ENCODE data around the gene DHH. TPM values are rescaled to one million over a fixed set of nuclear protein-coding genes. Genes with fewer than 3 reads are reported as not detected.

The DHH gene
- total RNA-seq, 3 donors from 2014 or later = 0.26 to 0.54 (median 0.46) TPM

GRCh38 chr12:49052451-49053208 lies 42.0 kb downstream of the DHH start:
- TF ChIP-seq, protein P1, sequence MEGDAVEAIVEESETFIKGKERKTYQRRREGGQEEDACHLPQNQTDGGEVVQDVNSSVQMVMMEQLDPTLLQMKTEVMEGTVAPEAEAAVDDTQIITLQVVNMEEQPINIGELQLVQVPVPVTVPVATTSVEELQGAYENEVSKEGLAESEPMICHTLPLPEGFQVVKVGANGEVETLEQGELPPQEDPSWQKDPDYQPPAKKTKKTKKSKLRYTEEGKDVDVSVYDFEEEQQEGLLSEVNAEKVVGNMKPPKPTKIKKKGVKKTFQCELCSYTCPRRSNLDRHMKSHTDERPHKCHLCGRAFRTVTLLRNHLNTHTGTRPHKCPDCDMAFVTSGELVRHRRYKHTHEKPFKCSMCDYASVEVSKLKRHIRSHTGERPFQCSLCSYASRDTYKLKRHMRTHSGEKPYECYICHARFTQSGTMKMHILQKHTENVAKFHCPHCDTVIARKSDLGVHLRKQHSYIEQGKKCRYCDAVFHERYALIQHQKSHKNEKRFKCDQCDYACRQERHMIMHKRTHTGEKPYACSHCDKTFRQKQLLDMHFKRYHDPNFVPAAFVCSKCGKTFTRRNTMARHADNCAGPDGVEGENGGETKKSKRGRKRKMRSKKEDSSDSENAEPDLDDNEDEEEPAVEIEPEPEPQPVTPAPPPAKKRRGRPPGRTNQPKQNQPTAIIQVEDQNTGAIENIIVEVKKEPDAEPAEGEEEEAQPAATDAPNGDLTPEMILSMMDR (IDR thresholded peaks at IDR 0.05) = no peak
- intact Hi-C loops (cut with DNase I, micrococcal nuclease) = no loop called here
- ATAC-seq = no peak
- Histone ChIP-seq H3K36me3 (ENCODE audit: low read depth) (peaks cover 17% of the 10 kb centered on the region), H3K4me1 (ENCODE audit: low read depth) (peaks cover 25% of the 10 kb centered on the region), H3K4me3 (no peak overlapping the region), H3K9me3 (no peaks in the 10 kb centered on the region)
- no peak for DNase-seq

GRCh38 chr12:49051777-49052438 lies 42.7 kb downstream of the DHH start:
- ATAC-seq (no peak), DNase-seq (no peak)
- intact Hi-C loops (cut with DNase I, micrococcal nuclease) = no loop called here

GRCh38 chr12:49051373-49051764 lies 43.2 kb downstream of the DHH start:
- intact Hi-C loops (cut with DNase I, micrococcal nuclease) = no loop called here
- TF ChIP-seq, protein P1 (IDR thresholded peaks at IDR 0.05) = no peak

More at GRCh38 chr12:49051777-49052438, 42.7 kb downstream of the DHH start:
- Histone ChIP-seq H3K4me3 (no peak overlapping the region), H3K36me3 (ENCODE audit: low read depth) (peaks cover 17% of the 10 kb centered on the region), H3K9me3 (no peaks in the 10 kb centered on the region), H3K4me1 (ENCODE audit: low read depth) (peaks cover 18% of the 10 kb centered on the region)
- TF ChIP-seq, protein P1 (IDR thresholded peaks at IDR 0.05) = no peak

GRCh38 chr12:49050507-49051372 lies 43.9 kb downstream of the DHH start:
- Histone ChIP-seq H3K9me3 (no peaks in the 10 kb centered on the region), H3K4me3 (no peak overlapping the region), H3K4me1 (ENCODE audit: low read depth) (peaks cover 7% of the 10 kb centered on the region), H3K36me3 (ENCODE audit: low read depth) (peaks cover 21% of the 10 kb centered on the region)
- ATAC-seq (no peak), DNase-seq (no peak)
- intact Hi-C loops (cut with DNase I, micrococcal nuclease) = no loop called here
- TF ChIP-seq, protein P1 (IDR thresholded peaks at IDR 0.05) = no peak

More at GRCh38 chr12:49051373-49051764, 43.2 kb downstream of the DHH start:
- Histone ChIP-seq H3K4me3 (no peak overlapping the region), H3K4me1 (ENCODE audit: low read depth) (peaks cover 12% of the 10 kb centered on the region), H3K9me3 (no peaks in the 10 kb centered on the region), H3K36me3 (ENCODE audit: low read depth) (peaks cover 19% of the 10 kb centered on the region)
- no peak for ATAC-seq
- no peak for DNase-seq

DNA sequence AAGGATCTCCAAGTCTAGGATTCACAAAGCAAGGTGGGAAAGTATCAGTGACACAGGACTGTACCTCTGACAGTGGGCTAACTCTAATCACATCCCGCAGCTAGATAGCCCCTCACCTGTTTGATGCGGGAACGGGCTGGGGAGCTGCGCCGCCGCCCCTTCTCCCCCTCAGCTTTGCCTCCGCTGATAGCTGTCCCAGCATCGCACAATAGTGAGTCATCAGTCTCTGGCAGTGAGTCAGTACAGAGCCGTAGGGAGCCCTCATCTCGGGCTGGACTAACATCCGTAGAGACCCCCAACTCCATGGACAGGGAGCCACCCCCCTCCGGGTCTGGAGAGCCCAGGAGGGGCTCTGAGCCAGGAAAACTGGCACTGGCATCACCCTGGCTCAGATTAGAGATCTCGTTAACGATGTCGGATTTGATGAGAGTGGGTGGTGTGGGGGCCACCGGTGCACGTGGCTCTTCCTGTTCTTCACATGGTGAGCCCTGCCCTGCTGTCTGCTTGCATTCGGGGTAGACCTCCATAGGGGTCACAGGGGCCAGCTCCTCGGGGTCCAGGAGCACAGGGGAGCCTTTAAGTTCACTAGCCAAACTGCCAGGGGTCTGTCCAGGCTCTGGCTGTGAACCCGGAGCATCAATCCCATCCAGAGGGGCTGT lies 44.9 kb downstream of the DHH start:
- H3K9me3 ChIP-seq = no peaks in the 10 kb centered on the region
- DNase-seq (no peak), ATAC-seq (no peak)
- no peak overlapping the region for H3K4me3 ChIP-seq
- H3K4me1 ChIP-seq (ENCODE audit: low read depth) = no peaks in the 10 kb centered on the region
- TF ChIP-seq, protein P1 (IDR thresholded peaks at IDR 0.05) = no peak
- intact Hi-C loops (cut with DNase I, micrococcal nuclease) = no loop called here
- H3K36me3 ChIP-seq (ENCODE audit: low read depth) = peaks cover 26% of the 10 kb centered on the region

All from mucosa of descending colon (tissue), 3 donors.